Peyer's patch (tissue), 4 donors: Measurements from ENCODE around the gene DERL2. TPM values are rescaled to one million over a fixed set of nuclear protein-coding genes. Genes with fewer than 3 reads are reported as not detected.

Experiments used
- DNase-seq, 3 donors: peaks; one replicate each; pipeline ENCODE4 v3.0.0-alpha.2; 2017 to 2019
- H3K27ac ChIP-seq, 4 donors: fragments of 200-600 bp; sonication (generic); one replicate each; pipeline ENCODE4 v1.5.1; 2016 to 2019
- H3K27me3 ChIP-seq, 2 donors: fragments of 200-600 bp; sonication (generic); one replicate each; pipeline ENCODE4 v1.5.1; 2019
- H3K36me3 ChIP-seq, 3 donors: fragments of 200-600 bp; sonication (generic); one replicate each; pipeline ENCODE4 v1.5.1; 2016 to 2019
- H3K4me1 ChIP-seq, 4 donors: fragments of 200-600 bp; sonication (generic); one replicate each; pipeline ENCODE4 v1.5.1; 2016 to 2019
- H3K4me3 ChIP-seq, 4 donors: fragments of 200-600 bp; sonication (generic); 1 replicate in 3 of 4; 2 replicates in 1 of 4; pipeline ENCODE4 v1.5.1; 2016 to 2019; ENCODE audit warnings: mild to moderate bottlenecking in 1 of 4
- H3K9me3 ChIP-seq, 4 donors: fragments of 200-600 bp; sonication (generic); one replicate each; pipeline ENCODE4 v1.5.1; 2016 to 2019; ENCODE audit warnings: mild to moderate bottlenecking in 1 of 4
- POLR2A ChIP-seq, 2 donors: fragments of 450-650 bp; IDR thresholded peaks; one replicate each; pipeline ENCODE4 v1.5.1; 2017; ENCODE audit warnings: antibody characterized with exemption in 2 of 2, mild to moderate bottlenecking in 2 of 2, moderate library complexity in 2 of 2
- total RNA-seq, 4 donors: library from RNA; depleted of rRNA; stranded (reverse); fragments of >200 nt; gene quantifications; one replicate each; pipeline ENCODE4 v1.1.0, GENCODE V29; 2016
- TF ChIP-seq, protein P1 (sequence below), 6 experiments: fragments of 450-650 bp in 4 of 6; fragments of 200-600 bp in 2 of 6; sonication (generic) in 1 of 6; IDR thresholded peaks; one replicate each; pipeline ENCODE4 v1.5.1; 2017 to 2019; ENCODE audit warnings: antibody characterized with exemption in 6 of 6, mild to moderate bottlenecking in 3 of 6, moderate library complexity in 1 of 6

Gene DERL2
- 10 to 100 TPM in 3 of 4 donors, 1 to 10 TPM in 1; 3.3 to 42.8 (median 36.1) TPM for total RNA-seq

DNA sequence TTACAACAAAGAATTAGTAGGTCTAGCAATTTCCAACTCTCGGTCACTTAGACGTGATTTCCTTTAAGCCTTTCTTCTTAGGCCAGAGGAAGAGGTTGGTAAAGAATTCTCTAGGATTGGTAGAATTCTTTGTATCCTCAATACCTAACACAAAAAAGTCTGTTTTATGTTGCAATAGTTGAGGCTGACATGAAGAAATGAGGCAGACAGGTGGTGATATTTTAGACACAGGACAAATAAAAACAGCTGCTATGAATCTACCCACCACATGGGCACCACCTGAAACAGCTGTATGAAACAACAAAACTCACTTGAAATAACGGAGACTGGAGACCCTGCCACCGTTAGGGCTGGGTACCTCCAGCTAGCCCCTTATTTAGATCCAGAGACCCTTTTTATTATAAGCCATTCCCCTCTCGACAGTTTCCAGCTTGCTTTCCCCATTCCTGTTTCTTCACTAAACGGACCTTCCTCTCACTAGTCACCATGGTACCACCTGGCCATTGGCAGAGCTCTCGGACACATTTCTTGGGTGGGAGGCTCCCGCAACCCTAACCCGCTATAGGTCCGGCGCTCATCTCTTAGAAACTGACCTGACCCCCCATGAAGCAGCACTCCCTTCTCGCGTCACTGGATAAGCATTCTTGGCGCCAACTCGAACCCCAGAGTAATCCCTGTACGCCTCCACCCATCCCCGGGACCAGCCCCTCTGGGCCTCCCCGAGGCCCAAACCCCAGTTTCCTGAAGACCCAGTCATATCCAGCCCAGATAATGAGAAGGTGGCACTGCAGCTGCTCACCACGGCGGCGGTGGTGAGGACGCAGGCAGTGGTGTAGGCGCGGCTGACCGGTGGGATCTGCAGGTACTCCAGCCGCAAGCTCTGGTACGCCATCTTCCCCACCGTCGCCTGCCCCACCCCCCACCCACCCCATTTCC lies at the start of gene DERL2:
TSS of gene DERL2 (minus strand) at position 909 of the 936 bp plus-strand sequence. CDS start at position 892, 17 bp downstream.
- TF ChIP-seq, protein P1, sequence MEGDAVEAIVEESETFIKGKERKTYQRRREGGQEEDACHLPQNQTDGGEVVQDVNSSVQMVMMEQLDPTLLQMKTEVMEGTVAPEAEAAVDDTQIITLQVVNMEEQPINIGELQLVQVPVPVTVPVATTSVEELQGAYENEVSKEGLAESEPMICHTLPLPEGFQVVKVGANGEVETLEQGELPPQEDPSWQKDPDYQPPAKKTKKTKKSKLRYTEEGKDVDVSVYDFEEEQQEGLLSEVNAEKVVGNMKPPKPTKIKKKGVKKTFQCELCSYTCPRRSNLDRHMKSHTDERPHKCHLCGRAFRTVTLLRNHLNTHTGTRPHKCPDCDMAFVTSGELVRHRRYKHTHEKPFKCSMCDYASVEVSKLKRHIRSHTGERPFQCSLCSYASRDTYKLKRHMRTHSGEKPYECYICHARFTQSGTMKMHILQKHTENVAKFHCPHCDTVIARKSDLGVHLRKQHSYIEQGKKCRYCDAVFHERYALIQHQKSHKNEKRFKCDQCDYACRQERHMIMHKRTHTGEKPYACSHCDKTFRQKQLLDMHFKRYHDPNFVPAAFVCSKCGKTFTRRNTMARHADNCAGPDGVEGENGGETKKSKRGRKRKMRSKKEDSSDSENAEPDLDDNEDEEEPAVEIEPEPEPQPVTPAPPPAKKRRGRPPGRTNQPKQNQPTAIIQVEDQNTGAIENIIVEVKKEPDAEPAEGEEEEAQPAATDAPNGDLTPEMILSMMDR (IDR thresholded peaks at IDR 0.05): no peak
- peak; percentile 41 to 46 for TF ChIP-seq POLR2A (IDR thresholded peaks at IDR 0.05)
- Histone ChIP-seq H3K9me3 (no peaks in the 10 kb centered on the region), H3K4me3 (peak within 1 kb of the TSS; percentile 81 to 90 (median 86)), H3K36me3 (peaks cover 0 to 54% (median 0%) of the 10 kb centered on the region in 3 donors), H3K4me1 (peaks cover 0 to 23% (median 14%) of the 10 kb centered on the region in 4 donors), H3K27ac (peak within 1 kb of the TSS; percentile 98 to 100 (median 98)), H3K27me3 (no peaks in the 10 kb centered on the region)
- DNase-seq: no peak

DNA sequence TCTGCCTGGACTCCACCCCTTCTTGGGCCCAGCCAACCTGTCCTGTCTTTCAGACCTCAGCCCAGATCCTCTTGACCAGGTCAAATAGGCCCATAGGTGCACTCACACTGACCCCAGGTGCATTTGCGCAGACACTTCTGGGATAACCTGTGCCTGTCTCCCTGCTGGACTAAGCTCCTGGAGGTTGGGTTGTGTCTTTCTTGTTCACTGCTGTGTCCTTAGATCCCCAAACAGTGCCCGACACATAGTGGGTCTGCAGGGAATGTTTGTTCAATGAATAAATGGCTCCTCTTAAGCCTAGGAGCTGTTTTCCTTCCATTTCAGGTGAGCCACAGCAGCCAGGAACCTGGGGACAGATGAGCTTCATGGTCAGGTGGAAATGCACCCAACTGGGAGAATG lies 49.5 kb upstream of the DERL2 start:
- Histone ChIP-seq H3K4me1 (no peaks in the 10 kb centered on the region), H3K4me3 (no peak overlapping the region), H3K27ac (no peak overlapping the region), H3K9me3 (no peaks in the 10 kb centered on the region), H3K36me3 (peaks cover 0 to 15% (median 0%) of the 10 kb centered on the region in 3 donors), H3K27me3 (no peaks in the 10 kb centered on the region)
- TF ChIP-seq POLR2A (IDR thresholded peaks at IDR 0.05): no peak
- TF ChIP-seq, protein P1 (IDR thresholded peaks at IDR 0.05): no peak
- DNase-seq: no peak

DNA sequence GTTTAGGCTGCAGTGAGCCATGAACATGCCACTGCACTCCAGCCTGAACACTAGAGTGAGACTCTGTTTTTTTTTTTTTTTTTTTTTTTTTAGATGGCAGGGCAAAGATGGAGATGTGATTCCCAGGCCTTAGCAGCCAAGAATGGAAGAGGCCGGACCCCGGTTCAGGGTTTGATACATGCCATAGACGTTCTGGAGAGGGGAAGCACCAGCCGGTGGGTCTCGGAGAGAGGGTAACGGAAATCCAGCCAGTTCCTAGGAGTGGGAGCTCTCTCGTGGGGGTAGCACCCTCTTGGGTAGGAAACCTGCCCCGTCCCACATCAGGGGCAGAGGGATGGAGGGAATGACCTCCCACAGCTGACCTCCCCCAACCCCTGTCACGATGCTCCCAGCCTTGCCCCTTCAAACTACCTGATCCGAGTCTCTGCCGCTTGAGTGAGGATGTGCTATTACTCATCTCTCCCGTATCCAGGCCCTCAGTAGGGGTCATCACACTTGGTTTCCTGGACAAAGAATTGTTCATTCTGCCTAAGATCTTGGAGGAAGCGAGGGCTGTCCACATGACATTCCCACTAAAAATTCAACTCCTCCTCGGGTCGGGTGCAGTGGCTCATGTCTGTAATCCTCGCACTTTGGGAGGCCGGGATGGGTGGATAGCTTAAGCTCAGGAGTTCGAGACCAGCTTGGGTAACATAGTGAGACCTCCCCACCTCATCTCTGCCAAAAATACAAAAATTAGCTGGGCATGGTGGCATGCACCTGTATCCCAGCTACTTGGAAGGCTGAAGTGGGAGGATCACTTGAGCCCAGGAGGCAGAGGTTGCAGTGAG lies 47.7 kb upstream of the DERL2 start:
- Histone ChIP-seq H3K36me3 (peaks cover 0 to 15% (median 0%) of the 10 kb centered on the region in 3 donors), H3K27me3 (no peaks in the 10 kb centered on the region), H3K27ac (no peak overlapping the region), H3K4me3 (no peak overlapping the region), H3K9me3 (no peaks in the 10 kb centered on the region), H3K4me1 (no peaks in the 10 kb centered on the region)
- TF ChIP-seq, protein P1 (IDR thresholded peaks at IDR 0.05): no peak
- no peak for TF ChIP-seq POLR2A (IDR thresholded peaks at IDR 0.05)
- no peak for DNase-seq

DNA sequence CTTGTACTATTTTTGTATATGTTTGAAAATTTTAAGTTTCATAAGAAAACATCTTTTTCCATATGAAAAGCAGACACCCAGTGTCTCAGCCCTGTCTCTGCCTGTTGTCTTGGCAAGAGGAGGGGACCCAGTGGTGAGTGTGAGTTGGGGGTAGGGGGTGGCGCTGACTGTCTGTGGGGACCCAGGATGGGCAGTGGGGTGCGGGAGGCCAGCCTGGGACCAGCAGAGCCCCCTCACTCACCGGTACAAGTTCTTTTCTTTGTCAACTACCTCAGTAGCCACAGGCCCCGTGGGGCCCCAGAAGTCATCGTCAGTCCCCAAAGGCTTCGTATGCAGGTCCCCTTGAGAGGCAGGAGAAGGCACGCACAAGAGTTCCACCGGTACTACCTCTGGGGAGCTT lies 46.6 kb upstream of the DERL2 start:
- no peak overlapping the region for H3K27ac ChIP-seq
- no peak overlapping the region for H3K4me3 ChIP-seq
- H3K9me3 ChIP-seq: no peaks in the 10 kb centered on the region
- no peak for DNase-seq
- peaks cover 0 to 15% (median 0%) of the 10 kb centered on the region in 3 donors for H3K36me3 ChIP-seq
- H3K27me3 ChIP-seq: no peaks in the 10 kb centered on the region
- no peak for TF ChIP-seq POLR2A (IDR thresholded peaks at IDR 0.05)
- TF ChIP-seq, protein P1 (IDR thresholded peaks at IDR 0.05): no peak
- H3K4me1 ChIP-seq: no peaks in the 10 kb centered on the region

DNA sequence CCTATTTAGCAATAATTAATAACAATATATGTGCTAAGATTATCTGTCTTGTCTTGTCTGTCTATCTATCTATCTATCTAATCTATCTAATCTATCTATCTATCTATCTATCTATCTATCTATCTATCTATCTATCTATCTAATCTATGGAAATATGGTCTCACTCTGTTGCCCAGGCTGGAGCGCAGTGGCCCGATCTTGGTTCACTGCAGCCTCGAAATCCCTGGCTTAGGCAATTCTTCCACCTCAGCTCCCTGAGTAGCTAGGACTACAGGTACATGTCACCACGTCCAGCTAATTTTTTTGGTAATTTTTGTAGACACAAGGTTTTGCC lies 45.1 kb upstream of the DERL2 start:
- no peak overlapping the region for H3K27ac ChIP-seq
- no peak overlapping the region for H3K4me3 ChIP-seq
- no peaks in the 10 kb centered on the region for H3K27me3 ChIP-seq
- no peak for DNase-seq
- H3K36me3 ChIP-seq: peaks cover 0 to 15% (median 0%) of the 10 kb centered on the region in 3 donors
- no peaks in the 10 kb centered on the region for H3K9me3 ChIP-seq
- no peak for TF ChIP-seq POLR2A (IDR thresholded peaks at IDR 0.05)
- TF ChIP-seq, protein P1 (IDR thresholded peaks at IDR 0.05): no peak
- no peaks in the 10 kb centered on the region for H3K4me1 ChIP-seq
